ENCODE results near the gene GCNT1.
"Not testable (repeated sequence)": the region's sequence is repeated elsewhere in the genome, so short reads cannot be mapped to it uniquely, and the experiment has no call there.

The GCNT1 gene

GRCh38 chr9:76426807-76427419 is 32.1 kb upstream of the GCNT1 start:
- Mint-ChIP-seq H3K27me3 (no peaks in the 10 kb centered on the region), H3K4me3 (no peak overlapping the region), H3K9me3 (no peaks in the 10 kb centered on the region), H3K36me3 (ENCODE audit: insufficient read depth) (no peaks in the 10 kb centered on the region), H3K4me1 (no peaks in the 10 kb centered on the region), H3K27ac (ENCODE audit: low read depth) (no peak overlapping the region)
- no peak for ATAC-seq (replicated peaks; ENCODE audit: extremely low read depth, poor library complexity, severe bottlenecking)
- no peak for DNase-seq (ENCODE audit: low spot score in 2 of 2)

- no peaks in the 10 kb centered on the region for H3K27me3 Mint-ChIP-seq
- H3K4me3 Mint-ChIP-seq: no peak overlapping the region
- no peaks in the 10 kb centered on the region for H3K9me3 Mint-ChIP-seq
- ATAC-seq (replicated peaks; ENCODE audit: extremely low read depth, poor library complexity, severe bottlenecking): no peak
- H3K4me1 Mint-ChIP-seq: no peaks in the 10 kb centered on the region
- no peak overlapping the region for H3K27ac Mint-ChIP-seq (ENCODE audit: low read depth)
- H3K36me3 Mint-ChIP-seq (ENCODE audit: insufficient read depth): no peaks in the 10 kb centered on the region
- no peak for DNase-seq (ENCODE audit: low spot score in 2 of 2)
Observed at GRCh38 chr9:76431601-76432000, 27.4 kb upstream of the GCNT1 start.

GRCh38 chr9:76433406-76433805 is 25.6 kb upstream of the GCNT1 start:
- no peak for ATAC-seq (replicated peaks; ENCODE audit: extremely low read depth, poor library complexity, severe bottlenecking)
- Mint-ChIP-seq H3K4me1 (no peaks in the 10 kb centered on the region), H3K27me3 (no peaks in the 10 kb centered on the region), H3K36me3 (ENCODE audit: insufficient read depth) (no peaks in the 10 kb centered on the region), H3K27ac (ENCODE audit: low read depth) (no peak overlapping the region), H3K4me3 (no peak overlapping the region), H3K9me3 (no peaks in the 10 kb centered on the region)
- DNase-seq (ENCODE audit: low spot score in 2 of 2): no peak

- ATAC-seq (replicated peaks; ENCODE audit: extremely low read depth, poor library complexity, severe bottlenecking) (no peak), DNase-seq (ENCODE audit: low spot score in 2 of 2) (no peak)
- Mint-ChIP-seq H3K27me3 (no peaks in the 10 kb centered on the region), H3K27ac (ENCODE audit: low read depth) (no peak overlapping the region), H3K9me3 (no peaks in the 10 kb centered on the region), H3K4me3 (no peak overlapping the region), H3K4me1 (no peaks in the 10 kb centered on the region), H3K36me3 (ENCODE audit: insufficient read depth) (no peaks in the 10 kb centered on the region)
Observed at GRCh38 chr9:76433836-76434235, 25.1 kb upstream of the GCNT1 start.

- not testable (repeated sequence) for H3K4me3 Mint-ChIP-seq; H3K36me3 Mint-ChIP-seq (ENCODE audit: insufficient read depth); H3K4me1 Mint-ChIP-seq; H3K9me3 Mint-ChIP-seq; H3K27ac Mint-ChIP-seq (ENCODE audit: low read depth); ATAC-seq (replicated peaks; ENCODE audit: extremely low read depth, poor library complexity, severe bottlenecking); H3K27me3 Mint-ChIP-seq; DNase-seq (ENCODE audit: low spot score in 2 of 2)
Observed at GRCh38 chr9:76434897-76435296, 24.1 kb upstream of the GCNT1 start.

GRCh38 chr9:76437017-76437699 is 21.8 kb upstream of the GCNT1 start:
- not testable (repeated sequence) for DNase-seq (ENCODE audit: low spot score in 2 of 2); H3K4me3 Mint-ChIP-seq; H3K4me1 Mint-ChIP-seq; H3K36me3 Mint-ChIP-seq (ENCODE audit: insufficient read depth); H3K27me3 Mint-ChIP-seq; H3K27ac Mint-ChIP-seq (ENCODE audit: low read depth); H3K9me3 Mint-ChIP-seq; ATAC-seq (replicated peaks; ENCODE audit: extremely low read depth, poor library complexity, severe bottlenecking)

- no peak for DNase-seq (ENCODE audit: low spot score in 2 of 2)
- Mint-ChIP-seq H3K27me3 (peaks cover 6% of the 10 kb centered on the region), H3K36me3 (ENCODE audit: insufficient read depth) (no peaks in the 10 kb centered on the region), H3K9me3 (no peaks in the 10 kb centered on the region), H3K27ac (ENCODE audit: low read depth) (no peak overlapping the region), H3K4me3 (no peak overlapping the region), H3K4me1 (no peaks in the 10 kb centered on the region)
- ATAC-seq (replicated peaks; ENCODE audit: extremely low read depth, poor library complexity, severe bottlenecking): no peak
Observed at GRCh38 chr9:76438841-76439588, 20.0 kb upstream of the GCNT1 start.

GRCh38 chr9:76441551-76442322 is 17.2 kb upstream of the GCNT1 start:
- DNase-seq (ENCODE audit: low spot score in 2 of 2): no peak
- Mint-ChIP-seq H3K4me1 (no peaks in the 10 kb centered on the region), H3K27me3 (peaks cover 6% of the 10 kb centered on the region), H3K9me3 (no peaks in the 10 kb centered on the region), H3K36me3 (ENCODE audit: insufficient read depth) (no peaks in the 10 kb centered on the region), H3K4me3 (no peak overlapping the region), H3K27ac (ENCODE audit: low read depth) (no peak overlapping the region)
- ATAC-seq (replicated peaks; ENCODE audit: extremely low read depth, poor library complexity, severe bottlenecking): peak; percentile 28

GRCh38 chr9:76443887-76444286 is 15.1 kb upstream of the GCNT1 start:
- DNase-seq (ENCODE audit: low spot score in 2 of 2): no peak
- H3K27me3 Mint-ChIP-seq: peaks cover 6% of the 10 kb centered on the region
- no peaks in the 10 kb centered on the region for H3K4me1 Mint-ChIP-seq
- no peak overlapping the region for H3K4me3 Mint-ChIP-seq
- H3K27ac Mint-ChIP-seq (ENCODE audit: low read depth): no peak overlapping the region
- ATAC-seq (replicated peaks; ENCODE audit: extremely low read depth, poor library complexity, severe bottlenecking): no peak
- no peaks in the 10 kb centered on the region for H3K36me3 Mint-ChIP-seq (ENCODE audit: insufficient read depth)
- H3K9me3 Mint-ChIP-seq: no peaks in the 10 kb centered on the region

- DNase-seq (ENCODE audit: low spot score in 2 of 2): no peak
- Mint-ChIP-seq H3K4me1 (no peaks in the 10 kb centered on the region), H3K36me3 (ENCODE audit: insufficient read depth) (no peaks in the 10 kb centered on the region), H3K4me3 (no peak overlapping the region), H3K27ac (ENCODE audit: low read depth) (no peak overlapping the region), H3K9me3 (no peaks in the 10 kb centered on the region), H3K27me3 (peaks cover 6% of the 10 kb centered on the region)
- ATAC-seq (replicated peaks; ENCODE audit: extremely low read depth, poor library complexity, severe bottlenecking): no peak
Observed at GRCh38 chr9:76444322-76444929, 14.6 kb upstream of the GCNT1 start.

- Mint-ChIP-seq H3K4me1 (no peaks in the 10 kb centered on the region), H3K4me3 (no peak overlapping the region), H3K36me3 (ENCODE audit: insufficient read depth) (no peaks in the 10 kb centered on the region), H3K27me3 (no peaks in the 10 kb centered on the region), H3K27ac (ENCODE audit: low read depth) (no peak overlapping the region), H3K9me3 (no peaks in the 10 kb centered on the region)
- ATAC-seq (replicated peaks; ENCODE audit: extremely low read depth, poor library complexity, severe bottlenecking): no peak
- DNase-seq (ENCODE audit: low spot score in 2 of 2): no peak
Observed at GRCh38 chr9:76445976-76446375, 13.0 kb upstream of the GCNT1 start.

- H3K4me3 Mint-ChIP-seq: no peak overlapping the region
- ATAC-seq (replicated peaks; ENCODE audit: extremely low read depth, poor library complexity, severe bottlenecking) (no peak), DNase-seq (ENCODE audit: low spot score in 2 of 2) (no peak)
- no peaks in the 10 kb centered on the region for H3K4me1 Mint-ChIP-seq
- no peak overlapping the region for H3K27ac Mint-ChIP-seq (ENCODE audit: low read depth)
- H3K27me3 Mint-ChIP-seq: no peaks in the 10 kb centered on the region
- H3K36me3 Mint-ChIP-seq (ENCODE audit: insufficient read depth): no peaks in the 10 kb centered on the region
- no peaks in the 10 kb centered on the region for H3K9me3 Mint-ChIP-seq
Observed at GRCh38 chr9:76448501-76448900, 10.5 kb upstream of the GCNT1 start.

All from central memory CD8-positive, alpha-beta T cell (primary cell).